K562 (cell line): ENCODE results near the gene PLEKHH3. TPM values are rescaled to one million over a fixed set of nuclear protein-coding genes. Genes with fewer than 3 reads are reported as not detected.
A peak's percentile ranks its signal among the peaks of the same experiment; 100 is the strongest.

Source experiments
- ARHGAP35 ChIP-seq: fragments of 450-650 bp; IDR thresholded peaks from 2 replicates; pipeline ENCODE4 v1.6.1; 2018; ENCODE audit not compliant: partially characterized antibody
- BDP1 ChIP-seq: IDR thresholded peaks from 3 replicates; pipeline ENCODE4 v1.6.1; 2011; ENCODE audit not compliant: insufficient read length, insufficient read depth
- CAMTA2 ChIP-seq: fragments of 250-450 bp; sonication (Bioruptor Pico); conservative IDR thresholded peaks from 2 replicates; pipeline ENCODE4 v1.5.1; 2022
- HMG20B ChIP-seq: fragments of 250-450 bp; sonication (Bioruptor Pico); IDR thresholded peaks from 2 replicates; pipeline ENCODE4 v1.5.0; 2021; ENCODE audit warnings: mild to moderate bottlenecking
- HMGXB4 ChIP-seq: sonication (generic); formaldehyde crosslinking; IDR thresholded peaks from 2 replicates; pipeline ENCODE4 v1.8.1; 2023; ENCODE audit warnings: mild to moderate bottlenecking, missing genetic modification reagents
- HNRNPUL1 ChIP-seq: fragments of 200-400 bp; formaldehyde crosslinking; IDR thresholded peaks from 2 replicates; pipeline ENCODE4 v1.6.1; 2017; ENCODE audit warnings: low read length
- IRF1 ChIP-seq: sonication (generic); formaldehyde crosslinking; IDR thresholded peaks from 2 replicates; pipeline ENCODE4 v1.8.0; 2022; ENCODE audit warnings: missing genetic modification reagents, mild to moderate bottlenecking, borderline replicate concordance
- KLF6 ChIP-seq: fragments of 250-450 bp; sonication (Bioruptor Pico); IDR thresholded peaks from 2 replicates; pipeline ENCODE4 v1.4.0; 2020; ENCODE audit warnings: mild to moderate bottlenecking, moderate library complexity, borderline replicate concordance
- NFE2 ChIP-seq: IDR thresholded peaks from 2 replicates; pipeline ENCODE4 v1.6.1; 2014; ENCODE audit warnings: antibody characterized with exemption, low read depth
- NRF1 ChIP-seq, 2 experiments: fragments of 450-650 bp; IDR thresholded peaks in 1 of 2; conservative IDR thresholded peaks in 1 of 2; 2 replicates each; pipeline ENCODE4 v1.6.1; 2014; ENCODE audit warnings: mild to moderate bottlenecking in 2 of 2
- OTX1 ChIP-seq: fragments of 450-650 bp; formaldehyde crosslinking; IDR thresholded peaks from 2 replicates; pipeline ENCODE4 v1.4.0; 2022; ENCODE audit warnings: mild to moderate bottlenecking
- POLR3A ChIP-seq: IDR thresholded peaks from 2 replicates; pipeline ENCODE4 v1.6.1; 2011; ENCODE audit warnings: borderline replicate concordance, mild to moderate bottlenecking, moderate library complexity; ENCODE audit not compliant: insufficient read length, insufficient read depth; ENCODE audit errors: extremely low read depth
- PTRF ChIP-seq: fragments of 450-650 bp; IDR thresholded peaks from 2 replicates; pipeline ENCODE4 v1.6.1; 2016; ENCODE audit warnings: mild to moderate bottlenecking, missing genetic modification characterization, missing compliant biosample characterization
- SIRT6 ChIP-seq: IDR thresholded peaks from one replicate; pipeline ENCODE4 v1.6.1; 2012; ENCODE audit warnings: low read depth, mild to moderate bottlenecking, control low read depth, inconsistent platforms, low read length, moderate library complexity
- TGIF2 ChIP-seq: sonication (generic); formaldehyde crosslinking; IDR thresholded peaks from 2 replicates; pipeline ENCODE4 v1.8.1; 2022; ENCODE audit warnings: mild to moderate bottlenecking, missing genetic modification reagents, moderate library complexity
- ZNF41 ChIP-seq: fragments of 250-450 bp; sonication (Bioruptor Pico); conservative IDR thresholded peaks from 2 replicates; pipeline ENCODE4 v1.4.0; 2020; ENCODE audit warnings: mild to moderate bottlenecking
- polyA plus RNA-seq, 8 experiments: library from polyadenylated mRNA; depleted of rRNA in 4 of 8; stranded (reverse) in 5 of 8; unstranded in 3 of 8; fragments of >200 nt; fragmentation: Nextera tagmentation in 2 of 8; fragmentation: Illumina TruSeq in 1 of 8; extraction: Ambion mirVana in 2 of 8; extraction: Trizol in 1 of 8; gene quantifications; 2 replicates each; pipeline versions ENCODE4 v1.2.1 to v1.2.3, GENCODE V29; 2011 to 2014; ENCODE audit warnings: inconsistent platforms in 1 of 8, missing spikeins in 1 of 8
- total RNA-seq, 7 experiments: library from RNA; depleted of rRNA in 6 of 7; stranded (reverse); fragments of >200 nt in 6 of 7; fragmentation: Illumina TruSeq in 2 of 7; extraction: Trizol in 2 of 7; gene quantifications; 2 replicates each; pipeline versions ENCODE4 v1.2.1 to v1.2.3, GENCODE V29; 2011 to 2021; ENCODE audit warnings: low replicate concordance in 1 of 7
- TF ChIP-seq, protein P1 (sequence below): fragments of 250-450 bp; sonication (Bioruptor Pico); IDR thresholded peaks from 2 replicates; pipeline ENCODE4 v1.5.0; 2020; ENCODE audit warnings: mild to moderate bottlenecking
- TF ChIP-seq, protein P2 (sequence below): sonication (generic); formaldehyde crosslinking; IDR thresholded peaks from 2 replicates; pipeline ENCODE4 v1.8.0; 2022; ENCODE audit warnings: mild to moderate bottlenecking, missing genetic modification reagents, borderline replicate concordance
- TF ChIP-seq, protein P3 (sequence below), 2 experiments: fragments of 450-650 bp in 1 of 2; sonication (generic) in 1 of 2; formaldehyde crosslinking; conservative IDR thresholded peaks; 2 replicates each; pipeline versions ENCODE4 v1.4.0 to v1.8.1; 2020 to 2022; ENCODE audit warnings: mild to moderate bottlenecking in 1 of 2, missing genetic modification reagents in 1 of 2

PLEKHH3 gene
- total and polyA plus RNA-seq, 9 of the 15 experiments (the other 6 are each of a cell fraction or from before 2014, with no cell fraction given), result 0.58 to 34.5 (median 5.0) TPM

GRCh38 chr17:42677921-42678781 is 1.4 kb upstream of the PLEKHH3 start (continued):
- TF ChIP-seq, protein P1, sequence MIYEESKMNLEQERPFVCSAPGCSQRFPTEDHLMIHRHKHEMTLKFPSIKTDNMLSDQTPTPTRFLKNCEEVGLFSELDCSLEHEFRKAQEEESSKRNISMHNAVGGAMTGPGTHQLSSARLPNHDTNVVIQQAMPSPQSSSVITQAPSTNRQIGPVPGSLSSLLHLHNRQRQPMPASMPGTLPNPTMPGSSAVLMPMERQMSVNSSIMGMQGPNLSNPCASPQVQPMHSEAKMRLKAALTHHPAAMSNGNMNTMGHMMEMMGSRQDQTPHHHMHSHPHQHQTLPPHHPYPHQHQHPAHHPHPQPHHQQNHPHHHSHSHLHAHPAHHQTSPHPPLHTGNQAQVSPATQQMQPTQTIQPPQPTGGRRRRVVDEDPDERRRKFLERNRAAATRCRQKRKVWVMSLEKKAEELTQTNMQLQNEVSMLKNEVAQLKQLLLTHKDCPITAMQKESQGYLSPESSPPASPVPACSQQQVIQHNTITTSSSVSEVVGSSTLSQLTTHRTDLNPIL, result no peak
- TF ChIP-seq, protein P2, sequence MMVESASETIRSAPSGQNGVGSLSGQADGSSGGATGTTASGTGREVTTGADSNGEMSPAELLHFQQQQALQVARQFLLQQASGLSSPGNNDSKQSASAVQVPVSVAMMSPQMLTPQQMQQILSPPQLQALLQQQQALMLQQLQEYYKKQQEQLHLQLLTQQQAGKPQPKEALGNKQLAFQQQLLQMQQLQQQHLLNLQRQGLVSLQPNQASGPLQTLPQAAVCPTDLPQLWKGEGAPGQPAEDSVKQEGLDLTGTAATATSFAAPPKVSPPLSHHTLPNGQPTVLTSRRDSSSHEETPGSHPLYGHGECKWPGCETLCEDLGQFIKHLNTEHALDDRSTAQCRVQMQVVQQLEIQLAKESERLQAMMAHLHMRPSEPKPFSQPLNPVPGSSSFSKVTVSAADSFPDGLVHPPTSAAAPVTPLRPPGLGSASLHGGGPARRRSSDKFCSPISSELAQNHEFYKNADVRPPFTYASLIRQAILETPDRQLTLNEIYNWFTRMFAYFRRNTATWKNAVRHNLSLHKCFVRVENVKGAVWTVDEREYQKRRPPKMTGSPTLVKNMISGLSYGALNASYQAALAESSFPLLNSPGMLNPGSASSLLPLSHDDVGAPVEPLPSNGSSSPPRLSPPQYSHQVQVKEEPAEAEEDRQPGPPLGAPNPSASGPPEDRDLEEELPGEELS (CRISPR knock-in tag), result no peak
- TF ChIP-seq OTX1 (CRISPR knock-in tag) (no peak), TGIF2 (CRISPR knock-in tag) (no peak), HMG20B (no peak), HNRNPUL1 (no peak), HMGXB4 (CRISPR knock-in tag) (no peak), BDP1 (no peak), POLR3A (no peak), CAMTA2 (CRISPR knock-in tag) (no peak), SIRT6 (no peak), ARHGAP35 (no peak), NRF1 (conservative IDR thresholded peaks at IDR 0.05 in 1 of 2, IDR thresholded peaks at IDR 0.05 in 1 of 2) (peak; percentile 81 to 83), NFE2 (peak; percentile 71), IRF1 (no peak), PTRF (tag) (no peak), KLF6 (CRISPR knock-in tag) (no peak), ZNF41 (CRISPR knock-in tag) (no peak)
- TF ChIP-seq, protein P3, sequence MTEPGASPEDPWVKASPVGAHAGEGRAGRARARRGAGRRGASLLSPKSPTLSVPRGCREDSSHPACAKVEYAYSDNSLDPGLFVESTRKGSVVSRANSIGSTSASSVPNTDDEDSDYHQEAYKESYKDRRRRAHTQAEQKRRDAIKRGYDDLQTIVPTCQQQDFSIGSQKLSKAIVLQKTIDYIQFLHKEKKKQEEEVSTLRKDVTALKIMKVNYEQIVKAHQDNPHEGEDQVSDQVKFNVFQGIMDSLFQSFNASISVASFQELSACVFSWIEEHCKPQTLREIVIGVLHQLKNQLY (CRISPR knock-in tag; conservative IDR thresholded peaks at IDR 0.05), result no peak
